Medulla oblongata (tissue), 1 donor: ENCODE measurements around the gene PRDM10.

Experiments
- DNase-seq: peaks from one replicate; pipeline ENCODE4 v3.0.0-alpha.2; 2015; ENCODE audit errors: extremely low spot score

PRDM10 gene

DNA sequence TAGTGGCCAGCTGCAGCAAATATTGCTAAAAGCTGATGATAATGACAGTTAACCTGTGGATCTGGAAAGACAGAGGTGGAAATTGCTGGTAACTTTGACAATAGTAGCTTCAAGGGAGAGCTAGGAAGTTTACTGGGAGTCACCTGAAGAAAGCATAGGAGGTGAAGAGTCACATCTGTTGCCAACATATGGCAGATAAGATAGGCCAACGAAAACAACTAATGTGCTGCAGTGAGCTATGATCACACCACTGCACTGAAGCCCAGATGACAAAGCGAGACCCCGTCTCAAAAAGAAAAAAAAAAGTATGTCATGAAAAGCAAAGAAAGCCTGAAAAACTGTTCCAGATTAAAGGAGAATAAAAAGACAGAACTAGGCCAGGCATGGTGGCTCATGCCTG, 4.3 kb upstream of the PRDM10 start:
- DNase-seq, result no peak

DNA sequence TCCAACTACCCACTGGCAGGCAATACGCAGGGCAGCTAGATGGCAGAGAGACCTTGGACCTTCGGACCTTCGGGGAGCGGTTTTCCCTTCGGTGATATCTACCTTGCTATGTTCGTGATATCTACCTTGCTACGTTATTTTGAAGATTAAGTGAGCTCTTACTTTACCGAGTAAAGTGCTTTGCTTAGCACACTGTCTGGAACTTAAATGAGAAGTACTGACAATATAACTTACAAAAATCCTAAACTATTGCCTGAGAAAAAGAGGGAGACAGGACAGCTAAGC, 1.0 kb upstream of the PRDM10 start:
- DNase-seq, result no peak

GRCh38 chr11:130002846-130003716, 446 bp upstream of the PRDM10 start:
- DNase-seq, result peak; percentile 98

DNA sequence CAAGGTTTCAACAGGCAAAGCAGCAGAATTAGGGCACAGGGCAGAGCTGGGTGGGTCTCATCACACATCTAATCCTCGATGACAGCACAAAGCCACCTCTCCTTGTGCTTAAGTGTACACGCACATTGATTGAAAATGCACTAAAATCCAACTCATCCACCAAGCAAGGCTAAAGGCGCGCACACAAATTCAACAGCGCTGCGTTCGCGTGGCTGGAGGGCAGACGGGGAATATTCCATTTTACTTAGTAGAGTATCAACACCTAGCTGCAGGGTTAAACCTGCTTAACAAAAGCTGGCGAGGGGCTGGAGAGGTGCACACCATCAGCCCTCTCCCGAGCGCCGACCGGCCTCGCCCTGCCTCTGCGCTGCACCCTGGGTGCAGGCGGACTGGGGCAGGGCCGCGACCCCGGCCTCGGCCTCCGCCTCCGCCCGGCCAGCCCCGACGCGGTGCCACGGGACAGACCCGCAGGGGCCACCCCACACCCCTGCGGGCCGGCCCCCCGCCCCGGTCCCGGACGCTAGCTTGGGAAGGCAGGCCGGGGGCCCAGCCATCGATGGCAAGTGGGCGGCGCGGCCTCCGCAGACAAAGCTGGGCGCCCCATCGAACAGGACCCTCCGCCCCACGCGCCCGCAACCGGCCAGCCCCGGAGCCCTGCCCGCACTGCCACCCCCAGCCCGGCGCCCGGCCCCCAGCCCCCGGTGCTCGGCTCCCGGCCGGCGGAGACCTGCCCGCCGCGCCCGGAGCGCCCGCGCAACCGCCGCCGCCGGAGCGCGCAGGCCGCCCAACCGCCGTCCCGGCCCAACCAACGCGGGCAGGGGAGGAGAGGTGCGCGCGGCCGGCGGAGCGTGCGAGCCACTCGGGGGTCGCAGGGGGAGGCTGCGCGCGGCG, 929 bp downstream of the PRDM10 start:
- peak; percentile 28 for DNase-seq

GRCh38 chr11:130000552-130001176, 2.0 kb downstream of the PRDM10 start:
- DNase-seq, result no peak

GRCh38 chr11:129999407-129999806, 3.2 kb downstream of the PRDM10 start:
- DNase-seq, result no peak

DNA sequence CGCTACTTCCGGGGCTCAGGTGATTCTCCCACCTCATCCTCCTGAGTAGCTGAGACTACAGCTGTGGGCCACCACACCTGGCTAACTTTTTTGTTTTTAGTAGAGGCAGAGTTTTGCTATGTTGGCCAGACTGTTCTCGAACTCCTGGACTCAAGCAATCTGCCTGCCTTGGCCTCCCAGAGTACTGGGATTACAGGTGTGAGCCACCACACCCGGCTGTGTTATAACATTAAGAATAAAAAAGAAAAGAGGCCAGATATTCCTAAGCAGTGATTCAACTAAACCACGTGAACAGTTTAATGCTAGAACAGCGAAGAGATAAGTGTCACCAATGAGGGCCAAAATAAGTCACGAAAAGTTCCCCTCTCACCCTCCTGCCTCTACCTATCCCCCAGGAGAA, 3.7 kb downstream of the PRDM10 start:
- DNase-seq, result no peak

- no peak for DNase-seq
These were observed 4.5 kb downstream of the PRDM10 start for GRCh38 chr11:129998107-129998506.

DNA sequence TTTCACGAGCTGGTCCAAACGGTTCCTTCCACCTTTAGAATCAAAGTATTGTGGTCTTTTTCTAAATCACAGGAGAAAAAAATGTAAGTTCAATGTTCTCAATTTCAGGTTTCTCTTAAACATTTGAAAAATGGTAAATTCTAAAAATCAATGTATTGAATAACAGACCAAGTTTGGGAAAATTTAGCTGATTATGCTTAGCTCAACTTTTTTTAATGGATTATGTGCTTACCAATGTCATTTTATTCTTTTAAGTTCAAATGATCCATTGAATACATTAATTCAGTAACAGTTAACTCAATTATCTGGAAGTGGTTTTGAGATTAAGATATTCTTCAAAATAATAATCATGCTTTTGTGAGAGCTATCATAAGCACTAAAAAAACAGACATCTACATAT, 5.1 kb downstream of the PRDM10 start:
- DNase-seq, result no peak

DNA sequence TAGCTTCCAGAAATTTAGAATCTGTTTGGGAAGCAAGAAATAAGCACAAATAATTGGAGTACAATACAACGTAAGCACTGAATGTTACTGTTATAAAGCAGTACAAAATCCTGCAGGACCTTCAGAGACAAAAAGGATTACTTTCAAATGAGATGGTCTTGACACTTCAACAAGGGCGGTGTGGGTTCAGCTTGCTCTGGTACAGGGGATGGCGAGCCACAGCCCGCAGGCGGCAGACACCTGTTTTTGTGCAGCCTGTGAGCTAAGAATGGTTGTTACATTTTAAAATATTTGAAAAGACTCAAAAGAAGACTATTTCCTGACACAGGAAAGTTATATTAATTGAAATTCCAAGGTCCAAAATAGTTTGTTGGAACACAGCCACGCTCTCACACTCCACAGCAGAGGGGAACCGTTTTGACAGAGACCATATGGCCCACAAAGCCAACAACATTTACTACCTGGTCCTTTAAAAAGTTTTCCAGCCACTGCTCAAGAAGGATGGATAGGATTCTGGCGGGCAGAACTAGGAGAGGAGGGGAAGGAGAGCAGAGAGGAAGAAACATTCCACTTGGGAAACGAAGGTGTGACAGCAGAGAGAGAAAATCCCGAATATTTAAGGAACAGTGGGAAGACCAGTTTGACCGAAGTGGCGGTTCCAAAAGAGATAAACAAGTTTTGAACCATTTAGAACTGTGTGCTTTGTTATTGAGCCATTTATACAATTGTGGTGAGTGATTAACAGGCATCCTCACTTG, 6.3 kb downstream of the PRDM10 start:
- DNase-seq, result no peak

- DNase-seq, result no peak
These were observed 7.5 kb downstream of the PRDM10 start for GRCh38 chr11:129995163-129995562.

- DNase-seq, result no peak
These were observed 10.3 kb downstream of the PRDM10 start for GRCh38 chr11:129992161-129992944.

- DNase-seq, result no peak
These were observed 13.4 kb downstream of the PRDM10 start for GRCh38 chr11:129989149-129989813.

DNA sequence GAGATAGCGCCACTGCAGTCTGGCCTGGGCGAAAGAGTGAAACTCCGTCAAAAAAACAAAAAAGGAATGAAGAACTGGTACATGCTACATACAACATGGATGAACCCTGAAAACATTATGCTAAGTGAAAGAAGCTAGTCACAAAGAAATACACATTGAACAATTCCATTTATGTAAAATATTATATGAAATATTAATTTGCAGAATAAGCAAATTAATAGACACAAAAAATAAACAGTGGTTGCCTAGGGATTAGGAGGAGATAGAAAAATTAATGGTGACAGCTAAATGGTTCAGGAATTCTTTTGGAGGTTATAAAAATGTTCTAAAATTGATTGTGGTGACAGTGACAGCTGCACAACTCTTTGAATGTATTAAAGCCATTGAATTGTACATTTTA, 14.7 kb downstream of the PRDM10 start:
- DNase-seq, result no peak

- DNase-seq, result no peak
These were observed 16.8 kb downstream of the PRDM10 start for GRCh38 chr11:129985823-129986222.

DNA sequence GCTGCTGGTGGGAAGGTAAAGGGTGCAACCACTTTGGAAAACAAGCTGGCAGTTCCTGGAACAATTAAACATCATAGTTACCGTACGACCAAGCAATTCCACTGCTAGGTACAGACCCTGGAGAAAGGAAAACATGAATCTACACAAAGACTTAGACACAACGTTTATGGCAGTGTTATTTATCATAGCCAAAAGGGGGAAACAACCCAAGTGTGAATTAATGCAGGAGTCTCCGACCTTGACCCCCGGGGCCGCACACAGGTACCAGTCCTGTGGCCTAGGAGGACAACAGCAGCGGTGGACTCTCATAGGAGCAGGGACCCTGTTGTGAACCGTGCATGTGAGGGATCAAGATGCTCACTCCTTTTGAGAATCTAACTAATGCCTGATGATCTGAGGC, 22.5 kb downstream of the PRDM10 start:
- no peak for DNase-seq

DNA sequence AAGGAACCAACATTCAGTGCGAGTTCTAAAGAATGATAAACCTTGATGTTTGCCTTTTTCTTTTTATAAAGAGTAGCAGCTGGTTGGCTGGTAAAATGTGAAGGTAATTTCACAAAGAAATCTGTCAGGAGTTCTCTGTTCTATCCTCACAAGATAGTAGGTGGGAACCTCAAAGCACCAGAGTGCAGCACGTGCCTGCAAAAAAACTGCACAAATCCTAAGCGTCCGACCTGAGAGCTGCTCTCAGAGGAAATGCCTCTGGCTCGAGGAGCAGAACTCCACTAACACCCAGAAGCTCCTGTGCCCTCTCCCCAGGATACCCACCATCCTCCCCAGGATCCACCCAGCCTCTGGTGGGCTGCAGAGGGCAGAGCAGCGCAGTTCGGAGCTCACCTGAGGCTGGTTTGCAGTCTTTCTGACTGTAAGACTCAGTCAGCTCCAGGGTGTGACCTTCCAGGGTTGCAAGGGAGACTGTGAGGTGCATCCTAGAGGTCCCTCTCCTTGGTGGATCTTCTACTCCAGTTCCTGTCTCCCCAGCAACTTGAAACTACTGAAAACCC, 23.5 kb downstream of the PRDM10 start:
- DNase-seq, result no peak

DNA sequence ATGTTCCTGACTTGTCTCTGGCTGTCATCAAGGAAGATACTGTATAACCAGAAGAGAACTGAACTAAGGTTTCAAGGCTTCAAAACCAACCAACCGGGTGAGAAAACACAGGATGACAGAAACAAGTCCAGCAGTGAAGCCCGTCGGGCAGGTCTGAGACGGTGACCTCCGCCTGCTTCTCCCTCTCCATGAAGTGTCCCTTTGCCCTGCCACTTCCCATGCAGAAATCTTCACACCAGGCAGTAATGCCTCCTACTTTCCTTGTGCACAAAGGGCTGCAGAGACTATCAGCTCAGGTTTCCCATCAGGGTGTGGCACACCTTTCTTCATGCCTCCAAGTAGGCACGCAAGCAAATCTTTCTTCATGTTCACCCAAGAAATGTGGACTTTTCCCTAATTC, 24.2 kb downstream of the PRDM10 start:
- DNase-seq, result no peak

GRCh38 chr11:129976328-129976727, 26.3 kb downstream of the PRDM10 start:
- peak; percentile 60 for DNase-seq

DNA sequence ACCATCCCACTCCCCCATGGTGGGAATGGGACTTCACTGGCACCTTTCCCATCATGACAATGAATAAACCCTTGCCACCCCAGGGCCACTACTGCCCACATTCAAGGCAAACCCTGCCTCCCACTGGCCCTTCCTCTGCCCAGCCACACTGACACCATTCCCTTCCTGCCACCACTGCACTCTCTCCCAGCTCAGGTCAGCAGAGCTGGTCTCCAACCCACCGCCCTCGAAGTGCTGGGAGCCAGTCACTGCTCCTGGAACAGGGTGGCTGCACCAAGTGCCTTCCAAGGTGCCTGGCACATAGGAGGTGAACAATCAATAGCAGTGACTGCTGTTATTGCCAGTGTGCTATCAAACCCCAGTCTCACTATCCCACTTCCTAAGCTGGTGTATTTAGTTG, 27.1 kb downstream of the PRDM10 start:
- no peak for DNase-seq
